HG03159 (cell line): ENCODE results near the gene CCDC157.
A peak's percentile ranks its signal among the peaks of the same experiment; 100 is the strongest.
"Not testable (repeated sequence)": the region's sequence is repeated elsewhere in the genome, so short reads cannot be mapped to it uniquely, and the experiment has no call there.

Experiments used
- ATAC-seq: cut with Tn5 transposase; IDR thresholded peaks from one replicate; pipeline ENCODE4 v1.9.1; 2021; ENCODE audit warnings: mild to moderate bottlenecking, moderate library complexity; ENCODE audit not compliant: unreplicated experiment

The CCDC157 gene

GRCh38 chr22:30386960-30387827 lies 30.4 kb downstream of the CCDC157 start, which contains the start of gene RNF215:
Gene RNF215 (minus strand): TSS chr22:30387411. CDS start chr22:30387313, 98 bp downstream.
- ATAC-seq: peak; percentile 58

- ATAC-seq: no peak
Measured at GRCh38 chr22:30390974-30391691, 34.3 kb downstream of the CCDC157 start.

GRCh38 chr22:30392661-30393321 lies 36.0 kb downstream of the CCDC157 start:
- ATAC-seq: no peak

GRCh38 chr22:30393322-30393680 lies 36.5 kb downstream of the CCDC157 start:
- no peak for ATAC-seq

GRCh38 chr22:30393885-30394284 lies 37.1 kb downstream of the CCDC157 start:
- ATAC-seq: no peak

GRCh38 chr22:30396871-30397655 lies 40.3 kb downstream of the CCDC157 start, which contains the start of gene SEC14L2:
Gene SEC14L2 (plus strand): TSS chr22:30397018. CDS start chr22:30397117, 99 bp downstream.
- ATAC-seq: no peak

GRCh38 chr22:30397656-30398635 lies 41.1 kb downstream of the CCDC157 start:
- no peak for ATAC-seq

GRCh38 chr22:30398685-30399680 lies 42.2 kb downstream of the CCDC157 start:
- ATAC-seq: no peak

- ATAC-seq: no peak
Measured at GRCh38 chr22:30399718-30400117, 42.9 kb downstream of the CCDC157 start.

GRCh38 chr22:30400159-30400558 lies 43.4 kb downstream of the CCDC157 start:
- ATAC-seq: no peak

- ATAC-seq: not testable (repeated sequence)
Measured at GRCh38 chr22:30401024-30401423, 44.2 kb downstream of the CCDC157 start.

GRCh38 chr22:30402028-30402765 lies 45.4 kb downstream of the CCDC157 start:
- ATAC-seq: no peak

- not testable (repeated sequence) for ATAC-seq
Measured at GRCh38 chr22:30402766-30403104, 45.9 kb downstream of the CCDC157 start.

GRCh38 chr22:30404307-30404706 lies 47.5 kb downstream of the CCDC157 start:
- no peak for ATAC-seq

- ATAC-seq: no peak
Measured at GRCh38 chr22:30405731-30406130, 48.9 kb downstream of the CCDC157 start.

GRCh38 chr22:30406400-30406799 lies 49.6 kb downstream of the CCDC157 start:
- no peak for ATAC-seq

GRCh38 chr22:30408388-30409102 lies 51.7 kb downstream of the CCDC157 start:
- ATAC-seq: no peak
